GM04504 (cell line): ENCODE data around the gene SCAPER.

Experiments
- DNase-seq: peaks from one replicate; pipeline ENCODE4 v3.0.0-alpha.2; 2012; ENCODE audit warnings: low read depth

SCAPER gene

GRCh38 chr15:76353903-76354302, 551.2 kb downstream of the SCAPER start:
- no peak for DNase-seq

GRCh38 chr15:76353023-76353577, 552.0 kb downstream of the SCAPER start:
- no peak for DNase-seq

DNA sequence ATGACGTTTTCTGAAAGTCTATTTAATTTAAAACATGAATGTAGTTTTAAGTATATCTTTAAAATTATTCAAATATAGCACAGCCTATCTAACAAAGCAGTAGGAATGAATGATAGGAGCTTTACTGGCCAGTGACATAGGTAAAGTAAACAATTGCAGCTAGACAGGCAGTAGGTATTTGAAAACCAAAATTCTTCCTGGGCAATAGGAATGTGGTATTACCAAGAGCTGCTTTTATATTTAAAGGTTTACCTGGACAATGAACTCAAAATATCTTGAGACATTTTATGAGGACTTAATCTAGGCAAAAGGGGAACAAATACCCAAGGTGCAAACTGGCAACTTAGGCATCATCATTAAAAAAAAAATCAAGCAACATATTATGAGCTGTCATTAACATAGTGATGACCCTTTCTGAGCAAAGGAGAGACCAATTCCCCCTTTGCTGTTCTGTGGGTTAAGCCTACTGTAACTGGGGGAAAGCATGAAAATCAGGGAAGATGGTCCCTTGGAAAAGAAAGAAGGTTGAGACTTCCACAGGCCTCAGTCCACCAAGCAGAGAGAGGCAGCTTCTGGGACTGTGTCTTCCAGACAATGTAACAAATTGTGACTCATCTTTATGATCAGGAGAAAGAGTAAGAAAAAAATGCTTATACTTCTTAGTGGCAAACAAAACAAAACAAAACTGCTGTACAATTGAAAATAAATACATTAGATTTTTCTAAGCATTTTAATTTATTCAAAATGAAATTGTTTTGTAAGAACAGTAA, 555.7 kb downstream of the SCAPER start:
- no peak for DNase-seq

DNA sequence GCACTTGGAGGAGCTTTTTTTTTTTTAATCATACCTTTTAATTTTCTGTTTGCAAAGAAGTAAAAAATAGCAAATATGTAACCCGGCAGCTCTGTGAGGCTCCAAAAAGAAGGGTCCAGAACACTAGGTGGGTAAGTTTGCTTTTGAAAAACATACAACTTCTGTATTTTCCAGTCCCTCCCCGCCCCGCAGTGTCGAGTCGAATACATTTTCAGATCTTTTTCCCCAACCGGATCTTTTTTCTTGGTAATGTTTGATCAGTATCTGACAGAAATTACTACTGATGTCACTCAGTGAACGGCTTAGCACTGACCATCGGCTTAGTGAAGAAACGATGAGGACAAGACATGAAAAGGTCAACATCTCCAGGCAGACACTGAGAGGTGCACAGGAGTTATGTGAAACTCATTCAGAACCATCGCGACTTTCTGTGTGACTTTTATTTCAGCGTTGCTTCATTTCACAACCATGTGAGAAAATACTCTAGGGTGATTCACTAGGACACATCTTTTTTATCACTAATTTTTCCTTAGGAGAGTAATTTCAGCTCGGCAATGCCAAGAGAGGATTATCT, 557.6 kb downstream of the SCAPER start:
- DNase-seq = no peak

DNA sequence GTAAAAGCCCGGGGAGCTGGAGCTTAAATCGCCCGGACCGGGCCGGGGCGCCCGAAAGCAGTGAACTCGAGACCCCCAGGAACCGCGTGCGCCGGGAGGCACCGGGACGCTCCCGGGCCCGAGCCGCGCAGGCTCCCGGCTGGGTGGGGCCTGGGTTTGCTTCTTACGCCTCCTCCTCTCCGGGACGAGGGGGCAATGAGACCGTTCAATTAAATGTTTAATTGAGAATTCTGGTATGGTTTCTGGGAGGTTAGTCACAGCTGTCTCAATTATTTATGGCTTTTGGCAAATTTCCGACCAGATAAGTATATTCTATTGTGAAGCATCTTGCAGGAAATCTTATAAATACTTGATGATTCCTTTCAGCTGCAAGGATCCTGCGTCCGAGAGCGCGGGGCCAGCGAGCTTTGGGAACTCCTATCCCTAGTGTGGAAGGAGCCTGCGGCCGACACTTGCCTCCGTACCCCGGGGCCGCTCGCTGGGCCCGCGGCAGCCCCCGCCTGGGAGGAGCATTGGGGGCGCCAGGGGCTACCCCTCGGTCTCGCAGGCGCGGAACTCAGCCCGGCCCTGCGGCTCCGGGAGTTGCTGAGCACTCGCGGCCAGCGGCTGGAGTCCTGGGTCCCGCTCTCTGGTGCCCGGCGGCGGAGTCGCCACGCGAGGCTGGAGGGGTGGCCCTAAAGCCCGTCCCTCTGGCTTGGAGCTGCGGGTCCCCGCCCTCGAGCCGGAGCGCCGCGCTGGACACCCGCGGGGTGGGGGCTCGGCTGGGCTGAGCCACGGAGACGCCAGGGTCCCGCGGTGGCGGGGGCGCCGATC, 558.3 kb downstream of the SCAPER start:
- DNase-seq = no peak

DNA sequence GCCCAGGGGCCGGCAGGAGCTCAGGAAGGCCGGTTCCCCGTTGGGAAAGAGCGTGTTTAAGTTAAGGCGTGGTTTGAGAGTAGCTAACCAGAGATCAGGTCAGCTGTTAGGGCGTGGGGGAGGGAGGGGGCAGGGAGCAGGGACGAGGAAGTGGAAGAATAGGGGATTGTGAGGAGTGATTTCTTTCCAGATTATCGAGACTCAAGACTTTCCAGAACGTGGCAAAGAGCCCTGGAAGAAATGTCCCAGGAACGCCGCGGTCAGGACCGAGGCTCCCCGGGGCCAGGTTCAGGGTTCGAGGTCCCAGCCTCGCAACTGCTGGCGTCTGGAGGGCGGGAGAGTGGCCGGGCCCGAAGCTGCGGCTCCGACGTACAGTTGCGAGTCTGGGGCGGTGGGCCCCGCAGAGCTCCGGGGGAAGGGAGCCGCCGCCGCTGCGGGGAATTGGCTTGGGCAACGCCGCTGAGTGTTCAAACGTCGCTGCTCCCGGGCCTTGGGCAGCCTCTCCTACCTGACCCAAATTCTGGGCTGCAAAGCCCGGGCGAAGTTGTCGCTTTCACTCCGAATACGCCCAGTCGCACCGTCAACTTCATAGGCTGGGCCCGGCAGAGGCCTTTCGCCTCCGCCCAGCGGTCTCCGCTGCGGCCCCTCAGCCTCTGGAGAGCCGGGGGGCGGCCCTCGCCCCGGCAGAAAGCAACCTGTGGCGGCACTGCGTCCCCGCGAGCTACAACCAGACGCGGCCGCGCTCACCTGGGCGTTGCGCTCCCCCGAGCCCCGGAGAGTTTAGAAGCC, 559.1 kb downstream of the SCAPER start:
- DNase-seq = no peak

GRCh38 chr15:76345583-76345879, 559.6 kb downstream of the SCAPER start:
- no peak for DNase-seq

DNA sequence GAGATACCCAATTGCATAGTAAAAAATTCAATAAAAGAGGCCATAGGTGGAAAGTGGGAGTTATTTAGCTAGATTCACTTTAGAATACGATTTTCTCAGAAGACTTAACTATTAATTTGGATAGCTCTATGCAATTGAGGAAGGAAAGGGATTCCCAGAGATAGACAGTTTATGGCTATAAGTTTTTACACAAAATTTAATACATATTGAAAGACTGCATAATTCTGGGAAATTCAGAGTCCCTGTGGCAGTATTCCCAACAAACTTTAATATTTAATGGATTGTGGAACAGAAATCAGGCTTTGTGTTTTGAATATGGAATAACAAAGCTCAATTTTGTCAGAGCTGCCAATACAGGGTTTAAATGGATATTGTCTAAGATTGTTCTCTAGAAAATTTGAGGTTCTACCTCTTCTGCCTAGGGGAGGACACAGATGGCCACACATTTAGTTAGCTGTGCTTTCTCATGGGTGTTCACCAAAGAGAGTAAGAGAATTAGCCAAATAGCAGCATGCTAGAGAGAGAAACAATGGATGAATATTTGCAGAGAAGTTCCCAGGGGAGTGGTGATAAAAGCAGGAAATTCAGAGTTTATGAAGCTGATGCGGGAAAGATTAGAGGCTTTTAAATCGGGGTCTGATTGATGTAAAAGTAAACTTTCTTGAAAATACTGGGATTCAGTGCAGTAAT, 560.1 kb downstream of the SCAPER start:
- no peak for DNase-seq

DNA sequence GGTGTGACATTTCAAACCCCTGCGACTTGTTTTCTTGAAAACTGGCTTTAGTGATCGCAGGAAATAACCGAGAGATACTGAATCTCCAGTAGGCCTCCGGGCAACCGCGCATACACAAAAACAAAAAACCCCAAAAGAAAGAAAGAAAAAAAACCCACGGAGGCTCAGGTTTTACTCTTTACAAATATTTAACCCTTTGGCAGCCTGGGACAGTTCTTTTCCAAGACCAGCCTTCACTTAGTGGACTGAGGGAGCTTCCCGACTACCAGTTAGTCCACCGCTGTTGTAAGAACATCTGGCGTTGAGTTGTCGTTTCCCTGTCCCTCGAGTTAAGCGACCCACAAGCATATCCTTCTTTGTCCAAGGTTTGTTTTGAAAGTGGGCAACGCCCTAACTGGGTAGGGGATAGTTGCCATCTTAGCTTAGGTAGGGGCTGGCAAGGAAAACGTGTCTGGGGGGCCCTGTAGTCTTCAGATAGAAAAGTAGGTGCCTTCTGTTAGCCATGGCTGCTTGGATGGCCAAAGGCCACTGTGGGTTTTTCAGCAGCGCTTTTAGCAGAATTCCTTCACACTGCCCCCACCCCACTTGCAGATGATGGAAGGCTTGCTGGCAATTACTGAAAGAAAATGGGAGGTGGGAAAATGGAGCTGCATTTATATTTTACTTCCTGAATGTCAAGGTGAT, 561.7 kb downstream of the SCAPER start:
- DNase-seq = no peak

GRCh38 chr15:76342382-76343201, 562.5 kb downstream of the SCAPER start:
- no peak for DNase-seq

DNA sequence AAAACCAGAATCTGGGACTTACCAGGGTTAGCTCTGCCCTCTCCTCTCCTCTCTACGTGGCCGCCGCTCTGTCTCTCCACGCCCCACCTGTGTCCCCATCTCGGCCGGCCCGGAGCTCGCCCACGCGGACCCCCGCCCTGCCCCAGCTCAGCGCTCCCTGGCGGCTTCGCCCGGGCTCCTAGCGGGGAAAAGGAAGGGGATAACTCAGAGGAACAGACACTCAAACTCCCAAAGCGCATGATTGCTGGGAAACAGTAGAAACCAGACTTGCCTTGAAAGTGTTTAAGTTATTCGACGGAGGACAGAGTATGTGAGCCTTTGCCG, 563.1 kb downstream of the SCAPER start:
- DNase-seq = no peak

DNA sequence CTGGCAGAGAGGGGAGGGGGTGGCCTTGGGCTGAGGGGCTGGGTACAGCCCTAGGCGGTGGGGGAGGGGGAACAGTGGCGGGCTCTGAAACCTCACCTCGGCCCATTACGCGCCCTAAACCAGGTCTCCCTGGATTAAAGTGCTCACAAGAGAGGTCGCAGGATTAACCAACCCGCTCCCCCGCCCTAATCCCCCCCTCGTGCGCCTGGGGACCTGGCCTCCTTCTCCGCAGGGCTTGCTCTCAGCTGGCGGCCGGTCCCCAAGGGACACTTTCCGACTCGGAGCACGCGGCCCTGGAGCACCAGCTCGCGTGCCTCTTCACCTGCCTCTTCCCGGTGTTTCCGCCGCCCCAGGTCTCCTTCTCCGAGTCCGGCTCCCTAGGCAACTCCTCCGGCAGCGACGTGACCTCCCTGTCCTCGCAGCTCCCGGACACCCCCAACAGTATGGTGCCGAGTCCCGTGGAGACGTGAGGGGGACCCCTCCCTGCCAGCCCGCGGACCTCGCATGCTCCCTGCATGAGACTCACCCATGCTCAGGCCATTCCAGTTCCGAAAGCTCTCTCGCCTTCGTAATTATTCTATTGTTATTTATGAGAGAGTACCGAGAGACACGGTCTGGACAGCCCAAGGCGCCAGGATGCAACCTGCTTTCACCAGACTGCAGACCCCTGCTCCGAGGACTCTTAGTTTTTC, 563.6 kb downstream of the SCAPER start:
- DNase-seq = no peak

- no peak for DNase-seq
Measured at GRCh38 chr15:76340803-76341365, 564.3 kb downstream of the SCAPER start.

GRCh38 chr15:76340198-76340802, 564.8 kb downstream of the SCAPER start:
- no peak for DNase-seq

DNA sequence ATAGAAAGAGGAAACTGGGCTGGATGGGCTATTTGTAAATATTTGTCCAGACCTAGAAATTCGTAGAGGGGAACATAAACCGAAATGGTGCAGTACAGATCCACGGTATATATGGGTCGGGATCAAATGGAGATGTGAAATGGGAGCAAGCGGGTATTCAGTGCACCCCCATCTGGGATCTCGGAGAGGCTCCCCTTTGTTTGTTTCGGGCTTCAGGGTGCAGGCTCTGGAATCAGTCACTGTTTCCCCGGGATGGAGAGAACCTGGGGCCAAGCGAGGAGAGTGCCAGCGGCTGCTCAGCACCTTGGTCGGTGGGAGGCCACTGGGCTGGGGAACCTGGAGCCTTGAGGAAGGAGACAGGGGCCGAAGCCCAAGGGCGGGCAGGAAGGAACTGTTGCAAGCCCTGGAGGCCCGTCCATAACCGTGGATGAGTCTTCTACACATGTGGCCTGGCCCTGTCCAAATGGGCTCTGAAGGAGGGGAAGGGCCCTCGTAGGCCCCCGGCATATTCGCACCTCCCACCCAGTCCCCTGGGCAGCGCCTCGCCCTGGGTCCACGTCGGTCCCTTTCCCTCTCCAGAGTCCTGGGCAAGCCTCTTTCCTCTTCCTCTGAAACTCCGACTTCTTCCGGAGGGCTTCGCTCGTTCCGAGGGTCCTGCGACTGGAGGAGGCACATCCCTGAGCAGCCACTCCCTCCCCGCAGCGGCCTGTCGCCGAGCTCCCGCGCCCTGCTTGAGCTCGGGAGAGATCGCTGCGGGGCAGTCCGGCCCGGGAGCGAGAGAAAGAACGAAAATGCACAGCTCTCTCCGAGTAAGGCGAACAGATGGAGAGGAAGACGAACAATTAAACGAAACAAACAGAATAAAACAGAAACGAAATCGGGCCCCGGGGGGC, 565.6 kb downstream of the SCAPER start:
- DNase-seq = no peak

DNA sequence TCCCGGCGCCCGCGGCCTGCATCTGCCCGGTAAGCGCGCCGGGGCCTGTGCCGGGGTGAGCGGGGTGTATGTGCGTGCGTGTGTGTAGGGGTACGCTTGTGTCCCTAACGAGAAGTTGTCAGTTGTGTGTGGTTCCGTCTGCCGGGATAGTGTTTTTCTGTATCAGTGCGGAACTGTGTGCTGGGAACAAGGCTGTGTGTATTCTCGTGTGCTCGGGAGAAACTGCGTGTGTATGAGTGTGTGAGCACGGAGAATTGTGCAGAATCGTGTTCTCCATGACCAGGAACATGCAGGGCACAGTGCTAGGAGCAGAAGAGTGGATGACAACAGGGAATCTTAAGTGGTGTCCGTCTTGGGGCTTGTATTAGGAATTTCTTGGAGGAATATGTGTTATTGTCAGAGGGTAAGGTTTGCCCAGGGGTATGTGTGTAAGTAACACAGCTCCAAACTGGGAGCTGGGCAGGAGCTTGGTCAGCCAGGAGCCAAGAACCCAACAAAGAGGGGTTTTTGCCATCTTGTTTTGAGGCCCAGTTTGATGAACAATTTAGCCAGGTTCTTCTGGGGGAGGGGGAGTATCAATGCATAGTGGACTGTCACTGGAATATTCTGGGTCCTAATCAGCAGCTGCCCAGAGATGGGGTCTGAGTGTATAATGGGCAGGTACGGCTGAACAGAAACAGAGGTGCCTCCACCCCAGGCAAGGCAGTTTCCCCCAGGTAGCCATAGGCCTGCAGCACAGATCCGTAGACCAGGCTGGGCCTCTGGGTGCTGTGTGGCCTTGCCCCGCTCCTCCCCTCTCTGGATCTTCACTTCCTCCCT, 566.4 kb downstream of the SCAPER start:
- DNase-seq = no peak
